ENCODE measurements around the gene CMIP.

CMIP gene

GRCh38 chr16:81497690-81498089, 53.1 kb downstream of the CMIP start:
- Histone ChIP-seq H2BK12ac (ENCODE audit: low read length in 2 of 2) (no peak overlapping the region), H3K9me3 (ENCODE audit: control insufficient read depth, low read length) (no peaks in the 10 kb centered on the region), H3K79me1 (replicated peaks; ENCODE audit: low read length, poor library complexity, severe bottlenecking) (peaks cover 64% of the 10 kb centered on the region), H3K18ac (ENCODE audit: low read depth in 1 of 2, low read length in 2 of 2) (peak overlapping the region in 1 of 2 experiments; percentile 54), H3K27me3 (ENCODE audit: control insufficient read depth in 1 of 2, insufficient read depth in 1 of 2, low read length in 2 of 2) (no peaks in the 10 kb centered on the region), H3K4me2 (ENCODE audit: low read length, poor library complexity, severe bottlenecking) (no peak overlapping the region), H3K4me1 (ENCODE audit: control insufficient read depth, insufficient read depth, low read depth, low read length) (peaks cover 26% of the 10 kb centered on the region), H4K8ac (ENCODE audit: low read length) (no peak overlapping the region), H3K23ac (ENCODE audit: low read length in 2 of 2) (no peak overlapping the region), H2BK15ac (ENCODE audit: low read depth, poor library complexity, severe bottlenecking) (no peak overlapping the region), H3K4me3 (ENCODE audit: insufficient read depth in 1 of 2, low read depth in 1 of 2, low read length in 2 of 2) (peak overlapping the region in 1 of 2 experiments; percentile 4), H2AK5ac (ENCODE audit: low read length, severe bottlenecking) (no peak overlapping the region), H2BK5ac (ENCODE audit: low read depth, low read length, poor library complexity, severe bottlenecking) (no peak overlapping the region), H3K27ac (ENCODE audit: low read length, poor library complexity, severe bottlenecking) (no peak overlapping the region), H3K4ac (ENCODE audit: low read depth in 1 of 2, low read length in 2 of 2) (no peak overlapping the region), H3K36me3 (ENCODE audit: control insufficient read depth in 1 of 2, insufficient read depth in 2 of 2, low read depth in 1 of 2, low read length in 2 of 2) (peaks cover 0 to 13% of the 10 kb centered on the region in 2 experiments), H2BK120ac (ENCODE audit: low read depth, low read length) (no peak overlapping the region), H3K9ac (ENCODE audit: low read length) (no peak overlapping the region), H4K91ac (ENCODE audit: low read length) (no peak overlapping the region), H2AFZ (ENCODE audit: low read depth, low read length) (no peak overlapping the region), H3K14ac (ENCODE audit: low read length in 2 of 2) (no peak overlapping the region)
- WGBS: 85% methylated on average over 10 of the region's 10 CpGs
- no peak for DNase-seq

- no peak for DNase-seq
- Histone ChIP-seq H4K91ac (ENCODE audit: low read length) (no peak overlapping the region), H2AFZ (ENCODE audit: low read depth, low read length) (no peak overlapping the region), H2BK12ac (ENCODE audit: low read length in 2 of 2) (no peak overlapping the region), H3K18ac (ENCODE audit: low read depth in 1 of 2, low read length in 2 of 2) (no peak overlapping the region), H2BK5ac (ENCODE audit: low read depth, low read length, poor library complexity, severe bottlenecking) (no peak overlapping the region), H4K8ac (ENCODE audit: low read length) (no peak overlapping the region), H2AK5ac (ENCODE audit: low read length, severe bottlenecking) (no peak overlapping the region), H2BK120ac (ENCODE audit: low read depth, low read length) (no peak overlapping the region), H3K4ac (ENCODE audit: low read depth in 1 of 2, low read length in 2 of 2) (no peak overlapping the region), H3K36me3 (ENCODE audit: control insufficient read depth in 1 of 2, insufficient read depth in 2 of 2, low read depth in 1 of 2, low read length in 2 of 2) (peaks cover 0 to 13% of the 10 kb centered on the region in 2 experiments), H3K27me3 (ENCODE audit: control insufficient read depth in 1 of 2, insufficient read depth in 1 of 2, low read length in 2 of 2) (no peaks in the 10 kb centered on the region), H3K27ac (ENCODE audit: low read length, poor library complexity, severe bottlenecking) (no peak overlapping the region), H3K4me3 (ENCODE audit: insufficient read depth in 1 of 2, low read depth in 1 of 2, low read length in 2 of 2) (no peak overlapping the region), H3K4me1 (ENCODE audit: control insufficient read depth, insufficient read depth, low read depth, low read length) (peaks cover 24% of the 10 kb centered on the region), H3K79me1 (replicated peaks; ENCODE audit: low read length, poor library complexity, severe bottlenecking) (peaks cover 58% of the 10 kb centered on the region), H3K14ac (ENCODE audit: low read length in 2 of 2) (peak overlapping the region in 1 of 2 experiments; percentile 6), H3K4me2 (ENCODE audit: low read length, poor library complexity, severe bottlenecking) (no peak overlapping the region), H3K23ac (ENCODE audit: low read length in 2 of 2) (no peak overlapping the region), H3K9ac (ENCODE audit: low read length) (no peak overlapping the region), H3K9me3 (ENCODE audit: control insufficient read depth, low read length) (no peaks in the 10 kb centered on the region), H2BK15ac (ENCODE audit: low read depth, poor library complexity, severe bottlenecking) (no peak overlapping the region)
- WGBS: 77% methylated on average over 11 of the region's 11 CpGs
Measured at GRCh38 chr16:81498351-81498750, 53.7 kb downstream of the CMIP start.

GRCh38 chr16:81499576-81500380, 55.2 kb downstream of the CMIP start:
- DNase-seq: no peak
- peak overlapping the region; percentile 3 for H4K91ac ChIP-seq (ENCODE audit: low read length)
- peaks cover 13% of the 10 kb centered on the region for H3K4me1 ChIP-seq (ENCODE audit: control insufficient read depth, insufficient read depth, low read depth, low read length)
- H3K9ac ChIP-seq (ENCODE audit: low read length): no peak overlapping the region
- H2AK5ac ChIP-seq (ENCODE audit: low read length, severe bottlenecking): peak overlapping the region; percentile 34
- H2BK15ac ChIP-seq (ENCODE audit: low read depth, poor library complexity, severe bottlenecking): no peak overlapping the region
- H3K79me1 ChIP-seq (replicated peaks; ENCODE audit: low read length, poor library complexity, severe bottlenecking): peaks cover 64% of the 10 kb centered on the region
- H3K36me3 ChIP-seq (ENCODE audit: control insufficient read depth in 1 of 2, insufficient read depth in 2 of 2, low read depth in 1 of 2, low read length in 2 of 2): peaks cover 0 to 13% of the 10 kb centered on the region in 2 experiments
- H2AFZ ChIP-seq (ENCODE audit: low read depth, low read length): no peak overlapping the region
- H3K23ac ChIP-seq (ENCODE audit: low read length in 2 of 2): peak overlapping the region in 1 of 2 experiments; percentile 56
- no peaks in the 10 kb centered on the region for H3K27me3 ChIP-seq (ENCODE audit: control insufficient read depth in 1 of 2, insufficient read depth in 1 of 2, low read length in 2 of 2)
- H3K14ac ChIP-seq (ENCODE audit: low read length in 2 of 2): peak overlapping the region in 1 of 2 experiments; percentile 35
- peak overlapping the region; percentile 24 to 61 for H3K4ac ChIP-seq (ENCODE audit: low read depth in 1 of 2, low read length in 2 of 2)
- no peak overlapping the region for H3K27ac ChIP-seq (ENCODE audit: low read length, poor library complexity, severe bottlenecking)
- no peaks in the 10 kb centered on the region for H3K9me3 ChIP-seq (ENCODE audit: control insufficient read depth, low read length)
- H4K8ac ChIP-seq (ENCODE audit: low read length): peak overlapping the region; percentile 10
- peak overlapping the region; percentile 1 for H2BK120ac ChIP-seq (ENCODE audit: low read depth, low read length)
- 90% methylated on average over 20 of the region's 20 CpGs for WGBS
- peak overlapping the region; percentile 3 to 67 for H2BK12ac ChIP-seq (ENCODE audit: low read length in 2 of 2)
- H3K18ac ChIP-seq (ENCODE audit: low read depth in 1 of 2, low read length in 2 of 2): peak overlapping the region; percentile 85 to 86
- H3K4me3 ChIP-seq (ENCODE audit: insufficient read depth in 1 of 2, low read depth in 1 of 2, low read length in 2 of 2): no peak overlapping the region
- H2BK5ac ChIP-seq (ENCODE audit: low read depth, low read length, poor library complexity, severe bottlenecking): no peak overlapping the region
- H3K4me2 ChIP-seq (ENCODE audit: low read length, poor library complexity, severe bottlenecking): no peak overlapping the region

GRCh38 chr16:81500833-81501521, 56.4 kb downstream of the CMIP start:
- H3K4me2 ChIP-seq (ENCODE audit: low read length, poor library complexity, severe bottlenecking): no peak overlapping the region
- H2BK15ac ChIP-seq (ENCODE audit: low read depth, poor library complexity, severe bottlenecking): peak overlapping the region; percentile 52
- no peaks in the 10 kb centered on the region for H3K27me3 ChIP-seq (ENCODE audit: control insufficient read depth in 1 of 2, insufficient read depth in 1 of 2, low read length in 2 of 2)
- peak overlapping the region; percentile 87 for H2BK120ac ChIP-seq (ENCODE audit: low read depth, low read length)
- H3K14ac ChIP-seq (ENCODE audit: low read length in 2 of 2): no peak overlapping the region
- no peak overlapping the region for H2BK5ac ChIP-seq (ENCODE audit: low read depth, low read length, poor library complexity, severe bottlenecking)
- H3K4ac ChIP-seq (ENCODE audit: low read depth in 1 of 2, low read length in 2 of 2): peak overlapping the region in 1 of 2 experiments; percentile 59
- H4K8ac ChIP-seq (ENCODE audit: low read length): peak overlapping the region; percentile 12
- peak overlapping the region in 1 of 2 experiments; percentile 81 for H2BK12ac ChIP-seq (ENCODE audit: low read length in 2 of 2)
- no peak overlapping the region for H3K27ac ChIP-seq (ENCODE audit: low read length, poor library complexity, severe bottlenecking)
- no peak overlapping the region for H3K4me3 ChIP-seq (ENCODE audit: insufficient read depth in 1 of 2, low read depth in 1 of 2, low read length in 2 of 2)
- H2AK5ac ChIP-seq (ENCODE audit: low read length, severe bottlenecking): peak overlapping the region; percentile 63
- WGBS: 51% methylated on average over 17 of the region's 17 CpGs
- H2AFZ ChIP-seq (ENCODE audit: low read depth, low read length): no peak overlapping the region
- no peak overlapping the region for H3K23ac ChIP-seq (ENCODE audit: low read length in 2 of 2)
- peak overlapping the region; percentile 34 to 58 for H3K18ac ChIP-seq (ENCODE audit: low read depth in 1 of 2, low read length in 2 of 2)
- no peaks in the 10 kb centered on the region for H3K9me3 ChIP-seq (ENCODE audit: control insufficient read depth, low read length)
- peaks cover 0 to 10% of the 10 kb centered on the region in 2 experiments for H3K36me3 ChIP-seq (ENCODE audit: control insufficient read depth in 1 of 2, insufficient read depth in 2 of 2, low read depth in 1 of 2, low read length in 2 of 2)
- no peak overlapping the region for H3K9ac ChIP-seq (ENCODE audit: low read length)
- H3K4me1 ChIP-seq (ENCODE audit: control insufficient read depth, insufficient read depth, low read depth, low read length): peaks cover 18% of the 10 kb centered on the region
- DNase-seq: peak; percentile 95
- peaks cover 59% of the 10 kb centered on the region for H3K79me1 ChIP-seq (replicated peaks; ENCODE audit: low read length, poor library complexity, severe bottlenecking)
- peak overlapping the region; percentile 78 for H4K91ac ChIP-seq (ENCODE audit: low read length)
